ENCODE results near the gene CENPW.

DNA sequence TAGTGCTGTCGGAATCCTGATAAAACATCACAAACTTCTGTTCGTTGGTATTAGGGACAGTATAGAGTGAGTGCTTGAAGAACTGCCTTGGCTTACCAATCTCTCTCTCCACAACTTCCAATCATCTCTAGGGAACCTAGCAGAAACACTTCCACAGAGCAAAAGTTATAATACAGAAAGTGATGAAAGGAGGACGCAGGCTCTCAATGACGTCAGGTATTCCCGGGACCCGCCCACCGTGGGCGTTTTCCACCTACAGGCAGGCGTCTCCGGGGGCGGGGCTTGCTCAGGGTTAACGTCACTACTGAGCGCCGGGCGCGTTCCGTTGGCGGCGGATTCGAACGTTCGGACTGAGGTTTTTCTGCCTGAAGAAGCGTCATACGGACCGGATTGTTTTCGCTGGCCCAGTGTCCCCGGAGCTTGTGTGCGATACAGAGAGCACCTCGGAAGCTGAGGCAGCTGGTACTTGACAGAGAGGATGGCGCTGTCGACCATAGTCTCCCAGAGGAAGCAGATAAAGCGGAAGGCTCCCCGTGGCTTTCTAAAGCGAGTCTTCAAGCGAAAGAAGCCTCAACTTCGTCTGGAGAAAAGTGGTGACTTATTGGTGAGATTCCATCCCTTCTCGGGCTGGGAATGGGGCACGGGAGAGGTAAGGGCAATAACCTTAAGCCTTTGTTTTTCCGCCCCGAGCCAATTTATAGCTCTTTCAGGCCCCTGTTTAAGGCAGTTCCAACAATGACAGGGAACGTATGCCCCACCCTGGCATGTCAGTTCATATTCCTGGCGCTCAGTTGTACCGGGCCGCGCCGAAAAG is at the start of gene CENPW:
- TF ChIP-seq, protein P1, sequence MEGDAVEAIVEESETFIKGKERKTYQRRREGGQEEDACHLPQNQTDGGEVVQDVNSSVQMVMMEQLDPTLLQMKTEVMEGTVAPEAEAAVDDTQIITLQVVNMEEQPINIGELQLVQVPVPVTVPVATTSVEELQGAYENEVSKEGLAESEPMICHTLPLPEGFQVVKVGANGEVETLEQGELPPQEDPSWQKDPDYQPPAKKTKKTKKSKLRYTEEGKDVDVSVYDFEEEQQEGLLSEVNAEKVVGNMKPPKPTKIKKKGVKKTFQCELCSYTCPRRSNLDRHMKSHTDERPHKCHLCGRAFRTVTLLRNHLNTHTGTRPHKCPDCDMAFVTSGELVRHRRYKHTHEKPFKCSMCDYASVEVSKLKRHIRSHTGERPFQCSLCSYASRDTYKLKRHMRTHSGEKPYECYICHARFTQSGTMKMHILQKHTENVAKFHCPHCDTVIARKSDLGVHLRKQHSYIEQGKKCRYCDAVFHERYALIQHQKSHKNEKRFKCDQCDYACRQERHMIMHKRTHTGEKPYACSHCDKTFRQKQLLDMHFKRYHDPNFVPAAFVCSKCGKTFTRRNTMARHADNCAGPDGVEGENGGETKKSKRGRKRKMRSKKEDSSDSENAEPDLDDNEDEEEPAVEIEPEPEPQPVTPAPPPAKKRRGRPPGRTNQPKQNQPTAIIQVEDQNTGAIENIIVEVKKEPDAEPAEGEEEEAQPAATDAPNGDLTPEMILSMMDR (conservative IDR thresholded peaks at IDR 0.05) = no peak
- TF ChIP-seq EZH2 (IDR thresholded peaks at IDR 0.05; ENCODE audit: low read depth) = no peak

All from PC-9 (cell line).